ENCODE data around the gene GTF2IRD1.

- no peak for TF ChIP-seq CTCF (IDR thresholded peaks at IDR 0.05; ENCODE audit: low read depth, low read length, poor library complexity, severe bottlenecking)
- TF ChIP-seq EZH2phosphoT487 (IDR thresholded peaks at IDR 0.05; ENCODE audit: borderline replicate concordance, low read length) = no peak
Observed at GRCh38 chr7:74572301-74572979, 118.7 kb downstream of the GTF2IRD1 start.

Data from DOHH2 (cell line).